HG02870 (cell line): ENCODE measurements around the gene PSG3.
"Not testable (repeated sequence)": the region's sequence is repeated elsewhere in the genome, so short reads cannot be mapped to it uniquely, and the experiment has no call there.

Experiments
- ATAC-seq: cut with Tn5 transposase; IDR thresholded peaks from one replicate; pipeline ENCODE4 v1.9.1; 2021; ENCODE audit warnings: mild to moderate bottlenecking, moderate library complexity; ENCODE audit not compliant: unreplicated experiment

The PSG3 gene

GRCh38 chr19:42740381-42740780, at the start of gene PSG3:
PSG3 (minus strand) TSS chr19:42740481; CDS start chr19:42740384, 97 bp downstream.
- ATAC-seq: not testable (repeated sequence)

- not testable (repeated sequence) for ATAC-seq
These were observed 48.5 kb upstream of the PSG3 start for GRCh38 chr19:42788766-42789165.

DNA sequence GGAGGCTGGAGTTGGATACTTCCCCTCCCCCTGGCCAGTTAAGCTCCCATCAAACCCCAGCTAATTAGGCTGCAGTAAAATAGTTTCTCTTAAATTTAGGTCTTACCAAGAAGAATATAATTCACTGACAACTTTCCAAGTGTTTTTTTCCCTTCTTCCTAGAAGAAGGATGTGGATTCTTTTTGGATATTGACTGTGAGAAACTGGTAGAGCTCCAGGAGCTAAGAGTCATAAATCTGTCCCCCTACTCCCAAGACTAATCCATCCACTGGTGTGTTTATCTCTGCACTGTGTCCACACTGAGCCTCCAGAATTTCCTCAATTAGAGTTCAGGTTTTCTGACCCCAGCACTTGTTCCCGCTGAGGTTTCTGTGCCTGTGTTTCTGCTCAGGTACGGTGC, 47.5 kb upstream of the PSG3 start:
- ATAC-seq: not testable (repeated sequence)

DNA sequence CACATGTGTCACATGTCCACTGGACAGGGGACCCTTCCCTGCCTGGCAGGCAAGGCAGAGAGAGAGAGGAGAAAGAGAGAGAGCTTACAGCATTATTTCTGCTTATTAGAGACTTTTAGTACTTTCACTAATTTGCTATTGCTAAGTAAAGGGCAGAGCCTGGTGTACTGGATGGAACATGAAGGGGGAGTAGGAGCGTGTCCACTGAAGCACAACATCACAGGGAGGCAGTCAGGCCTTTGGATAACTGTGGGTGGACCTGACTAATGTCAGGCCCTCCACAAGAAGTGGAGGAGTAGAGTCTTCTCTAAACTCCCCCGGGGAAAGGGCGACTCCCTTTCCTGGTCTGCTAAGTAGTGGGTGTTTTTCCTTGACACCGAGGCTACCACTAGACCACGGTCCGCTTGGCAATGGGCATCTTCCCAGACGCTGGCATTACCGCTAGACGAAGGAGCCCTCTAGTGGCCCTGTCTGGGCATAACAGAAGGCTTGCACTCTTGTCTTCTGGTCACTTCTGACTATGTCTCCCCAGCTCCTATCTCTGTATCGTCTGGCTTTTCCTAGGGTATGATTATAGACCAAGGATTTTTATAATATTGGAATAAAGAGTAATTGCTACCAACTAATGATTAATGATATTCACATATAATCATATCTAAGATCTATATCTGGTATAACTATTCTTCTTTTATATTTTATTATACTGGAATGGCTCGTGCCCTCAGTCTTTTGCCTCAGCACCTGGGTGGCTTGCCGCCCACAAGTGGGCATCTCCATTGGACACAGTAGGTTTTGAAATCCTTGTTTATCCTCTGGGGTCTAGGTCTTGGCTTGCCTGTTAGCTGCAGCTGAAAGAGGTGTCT, 36.7 kb upstream of the PSG3 start:
- not testable (repeated sequence) for ATAC-seq

DNA sequence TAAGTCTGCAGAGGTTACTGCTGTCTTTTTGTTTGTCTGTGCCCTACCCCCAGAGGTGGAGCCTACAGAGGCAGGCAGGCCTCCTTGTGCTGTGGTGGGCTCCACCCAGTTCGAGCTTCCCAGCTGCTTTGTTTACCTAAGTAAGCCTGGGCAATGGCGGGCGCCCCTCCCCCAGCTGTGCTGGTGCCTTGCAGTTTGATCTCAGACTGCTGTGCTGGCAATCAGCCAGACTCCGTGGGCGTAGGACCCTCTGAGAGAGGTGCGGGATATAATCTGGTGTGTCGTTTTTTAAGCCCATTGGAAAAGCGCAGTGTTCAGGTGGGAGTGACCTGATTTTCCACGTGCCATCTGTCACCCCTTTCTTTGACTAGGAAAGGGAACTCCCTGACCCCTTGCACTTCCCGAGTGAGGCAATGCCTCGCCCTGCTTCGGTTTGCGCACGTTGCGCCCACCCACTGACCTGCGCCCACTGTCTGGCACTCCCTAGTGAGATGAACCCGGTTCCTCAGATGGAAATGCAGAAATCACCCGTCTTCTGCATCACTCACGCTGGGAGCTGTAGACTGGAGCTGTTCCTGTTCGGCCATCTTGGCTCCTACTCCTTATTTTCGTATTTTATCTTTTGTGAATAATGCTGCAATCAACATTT, 34.4 kb upstream of the PSG3 start:
- not testable (repeated sequence) for ATAC-seq

DNA sequence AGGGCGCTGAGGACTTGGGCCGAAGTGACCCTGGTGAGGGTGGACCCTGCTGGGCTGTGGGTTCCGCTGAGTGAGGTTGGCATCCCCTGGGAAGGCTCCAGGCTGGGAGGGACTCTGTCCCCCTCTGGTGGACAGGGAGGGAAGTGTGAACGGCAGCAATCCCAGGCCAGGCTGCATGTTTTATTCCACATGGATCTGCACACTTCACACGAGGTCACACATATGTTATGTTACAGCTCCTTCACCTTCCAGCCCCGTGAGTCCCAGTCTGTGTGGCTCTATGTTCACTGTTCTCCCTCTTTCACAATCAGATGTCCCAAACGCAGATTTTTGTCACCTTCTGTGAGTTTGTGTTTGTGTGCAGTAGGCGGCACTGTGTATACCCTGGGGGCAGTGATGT, 27.0 kb upstream of the PSG3 start:
- not testable (repeated sequence) for ATAC-seq

DNA sequence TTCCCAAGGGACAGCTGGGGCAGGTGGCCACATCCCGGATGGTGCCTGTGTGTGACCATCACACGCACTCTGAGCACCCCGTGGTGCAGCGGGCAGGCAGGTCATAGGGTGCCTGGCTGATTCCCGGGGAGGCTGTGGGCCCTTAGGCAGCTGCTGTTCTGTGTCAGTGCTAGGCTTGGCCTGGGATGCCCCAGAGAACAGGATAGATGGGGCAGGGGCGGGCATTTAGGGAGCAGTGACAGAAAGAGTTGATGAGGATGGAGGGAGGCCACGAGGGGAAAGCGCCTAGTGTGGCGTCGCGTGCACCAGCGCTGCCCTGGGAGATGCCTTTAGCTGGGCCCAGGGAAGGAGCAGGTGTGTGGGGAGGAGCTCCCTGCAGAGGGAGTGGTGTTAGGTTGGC, 26.6 kb upstream of the PSG3 start:
- not testable (repeated sequence) for ATAC-seq

DNA sequence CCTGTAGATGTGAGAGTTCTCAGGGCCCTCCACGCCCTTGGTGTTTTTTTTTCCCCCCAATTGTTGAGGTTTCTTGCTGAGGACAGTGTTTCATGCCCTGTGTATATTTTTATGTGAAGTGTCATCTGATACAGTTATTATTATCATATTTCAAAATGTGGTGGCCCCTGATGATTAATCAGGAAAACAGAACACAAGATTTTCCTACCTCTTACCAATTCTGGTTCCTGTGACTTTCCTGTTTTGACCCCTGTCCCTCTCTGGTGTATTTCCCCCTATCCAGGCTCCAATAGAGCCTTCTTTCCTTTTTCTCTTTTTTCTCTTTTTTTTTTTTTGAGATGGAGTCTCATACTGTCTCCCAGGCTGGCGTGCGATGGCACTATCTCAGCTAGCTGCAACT, 24.6 kb upstream of the PSG3 start:
- ATAC-seq: no peak

DNA sequence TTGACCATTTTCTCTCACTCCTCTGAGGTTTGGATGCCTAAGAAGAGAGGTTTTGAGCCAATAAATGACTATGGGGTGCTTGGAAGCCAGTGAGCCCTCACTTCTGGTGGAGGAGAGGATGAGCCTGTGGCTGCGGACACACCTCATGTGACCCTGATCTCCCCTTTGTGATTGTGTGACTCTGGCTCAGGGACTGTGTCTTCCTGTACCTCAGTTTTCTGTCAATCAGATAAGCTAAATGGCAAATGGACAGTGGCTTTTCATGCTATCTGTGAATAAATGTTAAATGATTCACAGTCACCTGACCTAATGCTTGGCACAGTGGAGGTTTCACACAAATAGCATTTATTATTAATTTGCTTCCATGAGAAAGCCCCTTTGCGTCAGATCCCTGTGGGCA, 22.5 kb upstream of the PSG3 start:
- no peak for ATAC-seq

GRCh38 chr19:42761924-42762295, 21.6 kb upstream of the PSG3 start:
- not testable (repeated sequence) for ATAC-seq

DNA sequence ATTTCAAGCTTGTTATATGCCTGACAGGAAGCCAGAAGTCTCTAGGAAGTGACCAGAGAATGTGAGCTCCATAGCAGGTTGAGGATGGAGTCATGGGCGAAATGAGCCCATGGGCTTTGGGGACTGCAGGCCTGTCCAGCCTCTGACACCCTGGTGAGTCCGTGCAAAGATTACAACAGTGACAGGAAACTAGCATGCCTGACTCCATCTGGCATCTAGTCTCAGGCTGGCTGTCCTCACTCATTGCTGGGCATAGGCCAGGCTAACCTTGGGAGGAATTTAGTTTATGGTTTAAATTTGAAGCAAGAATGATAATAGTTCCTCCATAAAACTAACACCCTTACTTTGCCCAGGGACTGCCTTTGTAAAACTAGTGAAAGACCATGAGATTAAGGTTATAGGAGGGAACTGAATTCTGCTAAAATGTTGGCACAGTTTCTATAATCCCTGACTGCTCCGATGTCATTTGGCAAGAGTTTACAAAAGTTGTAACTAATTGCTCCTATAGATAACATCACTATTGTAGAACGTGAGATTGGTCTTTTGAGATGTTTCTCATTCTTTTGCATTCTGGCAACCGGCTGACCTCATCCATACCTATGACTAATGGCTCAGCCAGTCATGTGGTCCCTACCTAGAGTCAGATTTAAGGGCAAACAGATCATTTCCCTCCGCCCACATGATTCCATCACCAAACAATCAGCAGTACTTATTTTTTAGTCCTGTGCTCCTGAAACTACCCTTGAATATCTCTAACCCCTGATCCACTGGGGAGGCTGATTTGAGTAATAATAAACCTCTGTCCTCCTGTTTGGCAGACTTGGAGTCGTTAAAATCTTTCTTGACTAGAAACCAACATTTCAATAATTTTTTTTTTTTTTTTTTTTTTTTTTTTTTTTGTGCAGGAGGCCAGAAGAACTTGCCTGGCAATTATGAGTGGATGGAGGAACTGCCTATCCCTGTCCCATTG, 21.0 kb upstream of the PSG3 start:
- ATAC-seq: not testable (repeated sequence)

DNA sequence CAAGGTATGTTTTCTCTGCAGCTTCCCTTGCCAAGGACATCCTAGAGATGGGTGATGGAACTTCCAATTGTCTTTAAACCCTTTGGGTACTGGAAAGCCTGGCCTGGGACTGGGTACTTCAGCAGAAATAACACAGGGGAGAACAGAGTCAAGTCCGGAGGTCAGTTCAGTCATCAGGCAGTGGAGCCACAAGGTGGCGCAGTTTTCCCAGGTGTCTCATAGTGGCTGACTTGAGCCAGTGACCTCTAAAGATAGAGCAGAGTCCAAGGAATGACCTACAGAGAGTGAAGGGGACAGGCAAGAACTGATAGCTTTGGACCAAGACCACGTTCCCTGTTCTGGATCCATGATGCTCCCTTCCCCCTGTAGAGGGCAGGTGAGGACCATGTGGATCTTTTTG, 18.4 kb upstream of the PSG3 start:
- not testable (repeated sequence) for ATAC-seq

DNA sequence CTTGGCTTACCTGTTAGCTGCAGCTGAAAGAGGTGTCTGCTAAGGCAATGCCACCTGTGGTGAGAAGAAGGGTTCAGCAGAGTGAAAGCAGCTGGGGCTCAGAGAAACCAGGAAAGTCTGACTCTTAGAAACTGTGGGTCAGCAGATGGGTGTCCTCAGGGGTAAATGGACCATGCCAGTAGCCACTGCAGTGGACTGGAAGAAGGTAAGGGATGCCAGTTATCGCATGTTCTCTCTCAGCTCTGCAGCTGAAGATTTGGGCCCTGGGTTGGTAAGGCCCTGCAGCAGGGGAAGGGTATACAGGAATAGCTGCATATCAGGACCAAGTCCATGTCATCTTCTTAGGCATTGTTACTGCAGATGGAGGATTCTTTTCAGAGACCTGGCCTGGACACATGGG, 12.0 kb upstream of the PSG3 start:
- not testable (repeated sequence) for ATAC-seq

- not testable (repeated sequence) for ATAC-seq
These were observed 1.7 kb upstream of the PSG3 start for GRCh38 chr19:42741726-42742607.

GRCh38 chr19:42737581-42738011, 2.7 kb downstream of the PSG3 start:
- ATAC-seq: not testable (repeated sequence)

- ATAC-seq: not testable (repeated sequence)
These were observed 11.9 kb downstream of the PSG3 start for GRCh38 chr19:42728341-42728740.

- not testable (repeated sequence) for ATAC-seq
These were observed 26.3 kb downstream of the PSG3 start for GRCh38 chr19:42714000-42714399.

GRCh38 chr19:42712753-42713152, 27.5 kb downstream of the PSG3 start:
- not testable (repeated sequence) for ATAC-seq

DNA sequence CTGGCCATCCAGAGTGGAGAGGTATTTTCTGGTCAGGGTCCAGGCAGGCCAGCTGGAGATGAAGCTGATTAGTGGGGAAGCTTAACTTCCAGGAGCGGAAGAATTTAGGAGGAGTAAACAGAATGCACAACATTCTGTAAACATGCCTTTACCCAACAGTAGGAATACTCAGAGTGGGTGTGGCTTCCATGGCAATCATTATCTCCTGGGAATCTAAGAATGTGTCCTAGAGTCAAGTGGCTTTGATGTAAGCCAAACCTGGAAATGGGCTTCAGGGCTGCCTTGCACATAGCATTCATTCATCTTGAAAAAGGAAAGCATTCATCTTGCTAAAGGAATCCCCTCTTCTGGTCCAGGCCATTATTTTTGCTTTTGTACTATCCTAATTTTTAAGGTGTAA, 29.3 kb downstream of the PSG3 start:
- ATAC-seq: not testable (repeated sequence)

- ATAC-seq: no peak
These were observed 42.4 kb downstream of the PSG3 start for GRCh38 chr19:42697884-42698283.
